WERI-Rb-1 (cell line): ENCODE data around the gene ABR.

ENCODE experiments used
- DNase-seq: peaks from one replicate; pipeline ENCODE4 v3.0.0-alpha.2; 2020
- H3K27ac ChIP-seq: fragments of 250-450 bp; sonication (Bioruptor Pico); 2 replicates; pipeline ENCODE4 v1.5.1; 2020; ENCODE audit warnings: mild to moderate bottlenecking, moderate library complexity
- H3K27me3 ChIP-seq: fragments of 250-450 bp; sonication (Bioruptor Pico); 2 replicates; pipeline ENCODE4 v1.5.1; 2021; ENCODE audit warnings: mild to moderate bottlenecking, low read depth, moderate library complexity; ENCODE audit not compliant: insufficient read depth, severe bottlenecking
- H3K36me3 ChIP-seq: fragments of 250-450 bp; sonication (Bioruptor Pico); 2 replicates; pipeline ENCODE4 v1.5.1; 2020; ENCODE audit warnings: mild to moderate bottlenecking, moderate library complexity
- H3K4me3 ChIP-seq: 2 replicates; pipeline ENCODE4 v1.5.1; 2011; ENCODE audit warnings: low read depth, mild to moderate bottlenecking, control low read depth, low read length
- H3K9me3 ChIP-seq: fragments of 250-450 bp; sonication (Bioruptor Pico); 2 replicates; pipeline ENCODE4 v1.5.1; 2021; ENCODE audit warnings: mild to moderate bottlenecking, moderate library complexity; ENCODE audit not compliant: severe bottlenecking
- TF ChIP-seq, protein P1 (sequence below): IDR thresholded peaks from 2 replicates; pipeline ENCODE4 v1.5.1; 2011; ENCODE audit warnings: low read depth, mild to moderate bottlenecking, control low read depth, inconsistent platforms, low read length

The ABR gene

DNA sequence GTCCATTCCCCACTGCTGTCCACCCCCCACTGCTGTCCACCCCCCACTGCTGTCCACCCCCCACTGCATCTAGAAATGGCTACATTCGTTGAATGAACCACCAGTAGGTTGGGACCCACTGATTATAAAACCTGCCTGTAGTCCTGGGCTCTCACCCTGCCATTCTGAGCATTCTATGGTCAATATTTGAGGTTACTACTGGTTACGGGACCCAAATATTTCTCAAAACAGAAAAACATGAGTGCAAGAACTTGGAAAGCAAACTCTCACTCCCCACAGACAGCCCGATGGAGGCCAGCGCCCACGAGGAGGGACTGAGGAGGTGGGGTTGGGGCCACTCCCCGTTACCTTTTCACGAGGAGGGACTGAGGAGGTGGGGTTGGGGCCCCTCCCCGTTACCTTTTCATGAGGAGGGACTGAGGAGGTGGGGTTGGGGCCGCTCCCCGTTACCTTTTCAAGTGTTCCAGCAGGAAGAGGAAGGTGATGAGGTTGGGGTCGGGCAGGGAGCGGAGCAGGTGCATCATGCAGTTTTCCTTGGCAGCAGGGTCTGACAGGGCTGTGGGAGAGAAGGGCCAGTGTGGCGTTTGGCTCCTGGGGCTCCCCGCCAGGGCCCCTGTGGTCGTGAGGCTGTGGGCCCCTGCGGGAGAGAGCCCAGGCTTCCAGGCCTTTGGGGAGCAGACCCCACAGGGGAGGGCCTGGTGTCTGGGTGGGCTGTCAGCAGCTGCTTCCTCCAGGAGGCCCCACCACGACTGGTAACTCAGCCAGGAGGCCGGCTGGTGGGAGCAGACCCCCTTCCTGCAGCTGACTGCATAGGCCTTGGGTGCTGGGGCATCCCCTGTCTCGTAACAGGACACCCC is 170.3 kb downstream of the ABR start:
- Histone ChIP-seq H3K27ac (no peak overlapping the region), H3K9me3 (no peaks in the 10 kb centered on the region), H3K27me3 (no peaks in the 10 kb centered on the region), H3K4me3 (no peak overlapping the region), H3K36me3 (peaks cover 51% of the 10 kb centered on the region)
- no peak for DNase-seq
- TF ChIP-seq, protein P1, sequence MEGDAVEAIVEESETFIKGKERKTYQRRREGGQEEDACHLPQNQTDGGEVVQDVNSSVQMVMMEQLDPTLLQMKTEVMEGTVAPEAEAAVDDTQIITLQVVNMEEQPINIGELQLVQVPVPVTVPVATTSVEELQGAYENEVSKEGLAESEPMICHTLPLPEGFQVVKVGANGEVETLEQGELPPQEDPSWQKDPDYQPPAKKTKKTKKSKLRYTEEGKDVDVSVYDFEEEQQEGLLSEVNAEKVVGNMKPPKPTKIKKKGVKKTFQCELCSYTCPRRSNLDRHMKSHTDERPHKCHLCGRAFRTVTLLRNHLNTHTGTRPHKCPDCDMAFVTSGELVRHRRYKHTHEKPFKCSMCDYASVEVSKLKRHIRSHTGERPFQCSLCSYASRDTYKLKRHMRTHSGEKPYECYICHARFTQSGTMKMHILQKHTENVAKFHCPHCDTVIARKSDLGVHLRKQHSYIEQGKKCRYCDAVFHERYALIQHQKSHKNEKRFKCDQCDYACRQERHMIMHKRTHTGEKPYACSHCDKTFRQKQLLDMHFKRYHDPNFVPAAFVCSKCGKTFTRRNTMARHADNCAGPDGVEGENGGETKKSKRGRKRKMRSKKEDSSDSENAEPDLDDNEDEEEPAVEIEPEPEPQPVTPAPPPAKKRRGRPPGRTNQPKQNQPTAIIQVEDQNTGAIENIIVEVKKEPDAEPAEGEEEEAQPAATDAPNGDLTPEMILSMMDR: no peak

DNA sequence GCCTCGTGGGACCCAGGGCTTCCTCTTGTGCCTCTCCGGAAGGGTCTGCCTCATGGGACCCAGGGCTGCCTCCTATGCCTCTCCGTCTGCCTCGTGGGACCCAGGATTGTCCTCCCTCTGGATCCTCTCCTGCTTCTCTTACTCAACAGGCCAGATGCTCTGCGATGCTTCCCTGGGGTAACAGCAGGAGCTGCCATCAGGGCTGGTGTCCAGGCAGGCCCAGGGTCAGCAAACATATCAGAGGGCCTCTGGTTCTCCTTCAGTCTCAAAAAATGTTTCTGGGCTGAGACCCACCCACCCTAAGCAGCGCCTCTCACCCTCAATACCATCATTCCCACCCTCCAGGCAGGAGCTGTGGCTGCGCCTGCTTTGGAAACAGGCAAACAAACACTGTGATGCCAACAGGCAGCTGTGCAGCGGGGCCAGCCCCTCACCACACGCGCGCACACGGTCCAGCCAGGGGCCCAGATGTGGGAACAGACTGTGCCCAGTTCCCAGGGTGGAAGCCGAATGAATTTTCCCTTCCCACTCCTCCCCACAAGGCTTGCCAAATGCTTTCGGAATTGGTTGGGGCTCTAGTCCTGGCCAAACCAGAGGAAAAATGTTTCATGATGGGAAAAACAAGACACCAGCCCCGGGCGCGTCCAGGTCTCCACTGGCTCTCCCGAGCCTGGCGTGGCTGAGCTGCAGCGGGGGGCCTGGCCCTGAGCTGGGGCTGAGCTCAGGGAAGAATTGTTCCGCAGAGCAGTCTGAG is 171.6 kb downstream of the ABR start:
- DNase-seq: no peak
- peaks cover 60% of the 10 kb centered on the region for H3K36me3 ChIP-seq
- H3K4me3 ChIP-seq: no peak overlapping the region
- TF ChIP-seq, protein P1: no peak
- no peak overlapping the region for H3K27ac ChIP-seq
- no peaks in the 10 kb centered on the region for H3K9me3 ChIP-seq
- no peaks in the 10 kb centered on the region for H3K27me3 ChIP-seq

DNA sequence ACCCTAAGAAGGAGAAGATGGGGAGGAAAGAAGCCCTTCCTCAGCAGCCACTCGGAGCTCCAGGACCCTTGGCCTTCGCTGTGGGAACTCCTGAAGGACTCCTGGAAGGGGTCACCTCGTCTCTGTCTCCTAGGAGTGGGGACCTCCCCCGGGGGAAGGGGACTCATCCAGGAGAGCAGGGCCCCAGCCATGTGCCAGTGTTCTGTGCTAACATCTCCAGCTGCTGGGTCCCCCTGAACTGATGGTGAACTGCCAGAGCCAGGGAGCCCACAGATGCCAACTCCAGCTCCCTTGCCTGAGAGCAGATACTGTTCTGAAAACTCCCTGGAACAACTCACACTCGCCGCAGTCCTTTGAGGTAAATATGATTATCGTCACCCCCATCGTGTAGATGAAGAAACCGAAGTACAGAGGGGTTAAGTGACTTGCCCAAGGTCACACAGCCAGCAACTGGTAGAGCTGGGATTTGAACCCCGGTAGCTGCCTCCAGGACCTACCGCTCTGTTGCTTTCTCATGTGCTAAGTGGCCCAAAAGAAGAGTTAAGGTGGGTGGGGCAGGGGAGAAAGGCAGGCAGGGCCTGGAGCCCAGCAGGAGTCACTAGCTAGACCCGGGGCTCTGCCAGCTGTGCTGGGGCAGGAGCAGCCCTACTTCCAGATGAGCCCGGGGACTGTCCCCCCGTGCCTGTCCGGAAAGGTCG is 172.3 kb downstream of the ABR start:
- H3K27me3 ChIP-seq: no peaks in the 10 kb centered on the region
- H3K4me3 ChIP-seq: no peak overlapping the region
- H3K27ac ChIP-seq: no peak overlapping the region
- no peak for DNase-seq
- peaks cover 67% of the 10 kb centered on the region for H3K36me3 ChIP-seq
- H3K9me3 ChIP-seq: no peaks in the 10 kb centered on the region
- TF ChIP-seq, protein P1: no peak

DNA sequence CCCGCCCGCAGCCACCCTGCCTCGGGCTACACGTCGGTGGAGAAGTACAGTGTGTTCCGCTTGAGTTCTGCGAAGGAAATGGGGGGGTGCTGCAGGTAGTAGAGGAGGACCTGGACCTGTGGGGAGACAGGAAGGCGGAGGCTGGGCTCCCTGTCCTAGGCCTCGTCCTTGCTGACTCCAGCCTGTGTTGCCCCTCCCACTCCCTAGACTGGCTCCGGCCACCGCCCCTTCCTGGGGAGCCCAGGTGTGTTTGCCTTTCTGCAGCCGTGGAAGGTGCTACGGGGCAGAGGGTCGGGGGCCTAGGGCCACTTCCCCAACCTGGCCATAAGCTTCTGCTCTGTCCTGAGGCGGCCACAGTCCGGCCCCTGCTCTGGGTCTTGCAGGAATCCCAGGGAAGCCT is 173.7 kb downstream of the ABR start:
- DNase-seq: no peak
- Histone ChIP-seq H3K9me3 (no peaks in the 10 kb centered on the region), H3K36me3 (peaks cover 77% of the 10 kb centered on the region), H3K27ac (no peak overlapping the region), H3K4me3 (no peak overlapping the region), H3K27me3 (no peaks in the 10 kb centered on the region)
- TF ChIP-seq, protein P1: no peak

DNA sequence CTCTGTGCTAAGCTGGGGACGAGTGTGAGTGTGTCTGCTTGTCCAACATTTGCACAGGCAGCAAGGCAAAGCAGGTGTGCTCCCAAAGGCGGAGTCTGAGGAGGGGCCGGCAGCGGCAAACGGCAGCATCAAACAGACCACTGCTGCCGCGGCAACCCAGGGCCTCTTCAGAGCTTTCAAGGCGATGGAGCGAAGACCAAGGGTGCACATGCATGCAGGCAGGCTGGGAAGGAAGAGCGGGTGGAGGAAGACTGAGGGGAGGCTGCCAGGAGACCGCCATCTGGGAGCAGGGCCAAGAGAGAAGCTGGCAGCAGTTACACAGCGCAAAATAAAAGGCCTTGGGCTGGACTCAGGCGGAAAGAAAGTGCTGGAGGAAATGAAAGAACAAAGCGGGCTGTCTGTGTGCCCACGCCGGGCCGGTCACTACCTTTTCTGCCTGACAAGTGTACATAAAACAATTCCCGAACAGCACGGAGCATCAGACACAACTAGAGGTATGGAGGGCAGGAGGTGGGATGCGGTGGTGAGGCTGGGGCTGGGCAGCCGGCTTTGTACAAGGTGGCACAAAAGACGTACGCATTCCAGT is 174.3 kb downstream of the ABR start:
- no peaks in the 10 kb centered on the region for H3K9me3 ChIP-seq
- TF ChIP-seq, protein P1: no peak
- H3K27me3 ChIP-seq: no peaks in the 10 kb centered on the region
- H3K27ac ChIP-seq: no peak overlapping the region
- no peak overlapping the region for H3K4me3 ChIP-seq
- H3K36me3 ChIP-seq: peaks cover 79% of the 10 kb centered on the region
- no peak for DNase-seq
